ENCODE measurements around the gene SMIM38. TPM values are rescaled to one million over a fixed set of nuclear protein-coding genes. Genes with fewer than 3 reads are reported as not detected.

Gene SMIM38
- total RNA-seq, 4 donors from 2014 or later: 0.45 to 2.3 (median 2.0) TPM; not detected in 1

DNA sequence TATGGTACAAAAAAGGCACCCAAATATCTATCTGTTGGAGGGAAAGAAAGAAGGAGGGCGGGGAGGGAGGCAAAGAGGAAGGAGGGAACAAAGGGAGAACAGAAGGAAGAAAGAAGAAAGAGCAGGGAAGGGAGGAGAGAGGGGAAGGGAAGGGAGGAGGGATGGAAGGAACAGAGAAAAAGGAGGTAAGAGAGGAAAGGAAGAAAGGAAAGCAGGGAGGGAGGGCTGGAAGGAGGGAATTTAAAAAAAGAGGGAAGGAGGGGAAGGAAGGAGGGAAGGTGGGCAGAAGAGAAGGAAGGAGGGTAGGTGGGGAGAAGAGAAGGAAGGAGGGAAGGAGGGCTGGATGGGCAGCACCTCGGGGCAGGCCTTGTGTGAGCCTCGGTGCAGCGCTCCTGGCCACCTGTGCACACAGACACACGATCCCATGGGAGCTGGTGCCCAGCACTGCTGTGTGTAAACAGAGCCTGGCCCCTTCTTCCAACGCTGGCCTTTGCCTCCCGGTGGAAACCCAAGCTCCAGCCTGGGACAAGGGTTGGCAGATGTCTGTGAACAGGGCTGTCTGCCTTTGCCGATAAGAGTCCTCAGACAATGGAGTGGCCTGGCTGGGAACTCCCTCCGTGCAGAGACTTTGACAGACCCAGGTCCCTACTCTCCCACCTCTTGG lies 23.2 kb downstream of the SMIM38 start:
- Histone ChIP-seq H3K4me3 (replicated peaks in 1 of 3) (no peak overlapping the region), H3K27me3 (no peaks in the 10 kb centered on the region), H3K36me3 (no peaks in the 10 kb centered on the region), H3K9me3 (no peaks in the 10 kb centered on the region), H3K27ac (no peak overlapping the region), H3K4me1 (no peaks in the 10 kb centered on the region)
- intact Hi-C loops (cut with DNase I): no loop called here
- TF ChIP-seq POLR2A (IDR thresholded peaks at IDR 0.05): no peak
- TF ChIP-seq, protein P1, sequence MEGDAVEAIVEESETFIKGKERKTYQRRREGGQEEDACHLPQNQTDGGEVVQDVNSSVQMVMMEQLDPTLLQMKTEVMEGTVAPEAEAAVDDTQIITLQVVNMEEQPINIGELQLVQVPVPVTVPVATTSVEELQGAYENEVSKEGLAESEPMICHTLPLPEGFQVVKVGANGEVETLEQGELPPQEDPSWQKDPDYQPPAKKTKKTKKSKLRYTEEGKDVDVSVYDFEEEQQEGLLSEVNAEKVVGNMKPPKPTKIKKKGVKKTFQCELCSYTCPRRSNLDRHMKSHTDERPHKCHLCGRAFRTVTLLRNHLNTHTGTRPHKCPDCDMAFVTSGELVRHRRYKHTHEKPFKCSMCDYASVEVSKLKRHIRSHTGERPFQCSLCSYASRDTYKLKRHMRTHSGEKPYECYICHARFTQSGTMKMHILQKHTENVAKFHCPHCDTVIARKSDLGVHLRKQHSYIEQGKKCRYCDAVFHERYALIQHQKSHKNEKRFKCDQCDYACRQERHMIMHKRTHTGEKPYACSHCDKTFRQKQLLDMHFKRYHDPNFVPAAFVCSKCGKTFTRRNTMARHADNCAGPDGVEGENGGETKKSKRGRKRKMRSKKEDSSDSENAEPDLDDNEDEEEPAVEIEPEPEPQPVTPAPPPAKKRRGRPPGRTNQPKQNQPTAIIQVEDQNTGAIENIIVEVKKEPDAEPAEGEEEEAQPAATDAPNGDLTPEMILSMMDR (IDR thresholded peaks at IDR 0.05): no peak
- no peak for DNase-seq
- 71 to 72% methylated on average over 6 to 8 of the region's 9 CpGs for whole genome bisulfite sequencing, 2 donors

DNA sequence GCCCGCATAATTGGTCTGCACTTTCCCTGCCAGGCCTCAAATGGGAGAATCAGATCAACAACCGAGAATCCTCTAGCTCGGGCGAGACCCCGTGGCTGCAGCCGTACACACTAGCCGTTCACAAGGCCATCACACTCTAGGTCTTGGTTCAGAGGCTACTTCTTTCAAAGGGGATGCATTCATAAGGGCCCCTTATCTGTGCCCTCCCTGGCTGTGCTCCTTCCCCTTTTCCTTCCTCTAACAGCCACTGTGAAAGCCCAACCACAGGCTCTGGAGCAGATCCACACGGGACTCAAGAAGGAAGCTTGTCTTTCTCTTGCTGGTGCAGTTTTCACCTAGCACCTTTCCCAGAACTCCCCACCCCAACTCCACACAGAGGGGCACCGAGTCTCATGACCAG lies 24.5 kb downstream of the SMIM38 start:
- intact Hi-C loops (cut with DNase I): no loop called here
- H3K27ac ChIP-seq: no peak overlapping the region
- H3K36me3 ChIP-seq: no peaks in the 10 kb centered on the region
- H3K27me3 ChIP-seq: no peaks in the 10 kb centered on the region
- no peaks in the 10 kb centered on the region for H3K9me3 ChIP-seq
- DNase-seq: no peak
- no peak for TF ChIP-seq POLR2A (IDR thresholded peaks at IDR 0.05)
- TF ChIP-seq, protein P1 (IDR thresholded peaks at IDR 0.05): no peak
- no peaks in the 10 kb centered on the region for H3K4me1 ChIP-seq
- no peak overlapping the region for H3K4me3 ChIP-seq (replicated peaks in 1 of 3)
- WGBS, 2 donors: 83 to 88% methylated on average over 9 of the region's 9 CpGs

DNA sequence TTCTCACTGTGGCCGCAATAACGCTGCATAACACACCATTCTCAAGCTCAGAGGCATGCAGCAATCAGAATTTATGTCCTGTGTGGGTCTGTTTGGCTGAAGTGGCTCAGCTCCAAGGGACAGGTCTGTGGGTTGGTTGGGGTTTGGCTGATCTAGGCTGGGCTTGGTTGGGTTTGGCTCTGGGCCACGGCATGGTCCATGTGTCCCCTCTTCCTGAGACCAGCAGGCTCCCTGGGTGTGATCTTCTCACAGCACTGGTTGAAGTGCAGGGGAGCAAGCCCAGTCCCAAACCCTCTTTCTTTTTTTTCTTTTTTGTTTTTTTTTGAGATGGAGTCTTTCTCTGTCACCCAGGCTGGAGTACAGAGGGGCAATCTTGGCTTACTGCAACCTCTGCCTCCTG lies 25.0 kb downstream of the SMIM38 start:
- Histone ChIP-seq H3K27ac (no peak overlapping the region), H3K27me3 (no peaks in the 10 kb centered on the region), H3K4me3 (replicated peaks in 1 of 3) (no peak overlapping the region), H3K36me3 (no peaks in the 10 kb centered on the region), H3K4me1 (no peaks in the 10 kb centered on the region), H3K9me3 (no peaks in the 10 kb centered on the region)
- intact Hi-C loops (cut with DNase I): no loop called here
- WGBS, 2 donors: 98 to 100% methylated on average over 3 of the region's 3 CpGs
- TF ChIP-seq, protein P1 (IDR thresholded peaks at IDR 0.05): no peak
- TF ChIP-seq POLR2A (IDR thresholded peaks at IDR 0.05): no peak
- DNase-seq: no peak

DNA sequence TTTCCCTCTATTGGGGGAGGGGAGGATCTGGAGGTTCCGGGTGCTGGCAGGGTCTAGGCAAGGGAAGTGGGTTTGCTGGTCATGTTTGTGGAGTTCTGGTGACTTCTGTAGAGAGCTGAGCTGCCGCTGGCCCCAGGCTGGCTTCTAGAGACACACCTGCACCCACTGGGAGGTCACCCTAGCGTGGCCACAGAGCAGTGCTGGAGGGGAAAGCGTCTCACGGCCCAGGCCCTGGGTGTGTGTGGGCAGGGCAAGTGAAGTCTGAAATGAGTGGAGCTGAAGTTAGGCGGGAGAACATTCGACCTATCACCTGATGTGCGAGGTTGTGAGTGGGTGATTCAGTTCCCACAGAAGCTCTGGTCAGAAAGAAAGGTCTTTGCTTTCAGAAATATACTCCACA lies 27.9 kb downstream of the SMIM38 start:
- Histone ChIP-seq H3K4me1 (no peaks in the 10 kb centered on the region), H3K27me3 (no peaks in the 10 kb centered on the region), H3K36me3 (no peaks in the 10 kb centered on the region), H3K4me3 (replicated peaks in 1 of 3) (no peak overlapping the region), H3K27ac (no peak overlapping the region), H3K9me3 (no peaks in the 10 kb centered on the region)
- DNase-seq: no peak
- WGBS, 2 donors: 79 to 80% methylated on average over 8 of the region's 8 CpGs
- intact Hi-C loops (cut with DNase I): no loop called here
- TF ChIP-seq, protein P1 (IDR thresholded peaks at IDR 0.05): no peak
- TF ChIP-seq POLR2A (IDR thresholded peaks at IDR 0.05): no peak

DNA sequence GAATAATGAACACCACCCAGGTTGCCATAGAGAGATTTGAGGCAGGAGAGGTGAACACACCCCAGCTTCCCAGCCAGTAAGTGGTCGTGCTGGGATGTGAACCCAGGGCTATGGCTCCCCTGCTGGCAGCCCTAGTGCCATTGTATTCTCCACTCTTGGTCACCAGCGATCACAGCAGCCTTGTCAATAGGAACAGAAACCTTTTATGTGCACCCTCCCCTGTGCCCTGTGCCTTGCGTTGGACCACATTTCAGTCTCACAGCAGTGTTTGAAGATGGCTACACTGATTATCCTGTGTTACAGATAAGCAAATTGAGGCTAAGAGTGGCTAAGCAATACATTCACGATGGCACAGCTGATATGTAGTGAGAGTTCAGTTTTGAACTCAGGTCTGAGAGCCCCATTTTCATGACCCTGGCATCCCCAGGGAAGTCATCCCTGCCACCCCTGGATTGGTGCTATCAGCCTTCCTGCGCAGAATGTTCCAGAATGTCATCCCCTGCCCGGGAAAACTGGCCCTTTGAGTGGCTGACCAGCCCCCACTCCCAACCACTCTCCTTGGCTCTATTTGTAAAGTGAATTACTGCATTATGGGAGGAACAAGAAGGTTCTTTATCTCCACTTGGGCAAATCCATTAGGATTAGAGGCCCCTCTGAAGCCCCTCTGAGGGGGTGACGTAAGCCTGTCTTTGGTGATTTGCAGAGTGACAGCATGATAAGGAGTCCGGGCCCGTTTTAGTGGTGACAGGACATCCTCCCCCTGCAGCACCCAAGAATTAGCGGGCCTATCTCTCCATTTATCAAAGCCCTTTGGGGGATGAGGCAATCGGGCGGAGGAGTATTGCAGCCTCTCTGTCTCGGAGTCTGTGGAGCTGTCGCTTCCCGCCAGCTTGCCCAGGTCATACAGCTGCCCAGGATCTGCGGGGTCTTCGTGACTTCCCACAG lies 30.9 kb downstream of the SMIM38 start:
- intact Hi-C loops (cut with DNase I): no loop called here
- WGBS, 2 donors: 53 to 64% methylated on average over 8 to 17 of the region's 17 CpGs

More for the DNA sequence above, 30.9 kb downstream of the SMIM38 start:
- no peaks in the 10 kb centered on the region for H3K36me3 ChIP-seq
- H3K4me3 ChIP-seq (replicated peaks in 1 of 3): no peak overlapping the region
- no peaks in the 10 kb centered on the region for H3K9me3 ChIP-seq
- DNase-seq: no peak
- H3K27ac ChIP-seq: no peak overlapping the region
- no peaks in the 10 kb centered on the region for H3K4me1 ChIP-seq
- TF ChIP-seq, protein P1 (IDR thresholded peaks at IDR 0.05): no peak
- TF ChIP-seq POLR2A (IDR thresholded peaks at IDR 0.05): no peak
- no peaks in the 10 kb centered on the region for H3K27me3 ChIP-seq
